ENCODE measurements around the gene PECR.
A peak's percentile ranks its signal among the peaks of the same experiment; 100 is the strongest.

PECR gene

GRCh38 chr2:216108967-216109921 is 27.6 kb upstream of the PECR start, which contains the start of gene XRCC5 (continued):
- TF ChIP-seq TSHZ1 (tag by site-specific recombination; IDR thresholded peaks at IDR 0.05; ENCODE audit: borderline replicate concordance), result no peak
- TF ChIP-seq ZNF571 (tag by site-specific recombination; IDR thresholded peaks at IDR 0.05), result no peak
- no peak for TF ChIP-seq GLIS1 (tag by site-specific recombination; IDR thresholded peaks at IDR 0.05)
- TF ChIP-seq ZNF624 (tag by site-specific recombination; IDR thresholded peaks at IDR 0.05), result no peak
- TF ChIP-seq ZNF239 (tag by site-specific recombination; IDR thresholded peaks at IDR 0.05), result no peak
- TF ChIP-seq, protein P1, sequence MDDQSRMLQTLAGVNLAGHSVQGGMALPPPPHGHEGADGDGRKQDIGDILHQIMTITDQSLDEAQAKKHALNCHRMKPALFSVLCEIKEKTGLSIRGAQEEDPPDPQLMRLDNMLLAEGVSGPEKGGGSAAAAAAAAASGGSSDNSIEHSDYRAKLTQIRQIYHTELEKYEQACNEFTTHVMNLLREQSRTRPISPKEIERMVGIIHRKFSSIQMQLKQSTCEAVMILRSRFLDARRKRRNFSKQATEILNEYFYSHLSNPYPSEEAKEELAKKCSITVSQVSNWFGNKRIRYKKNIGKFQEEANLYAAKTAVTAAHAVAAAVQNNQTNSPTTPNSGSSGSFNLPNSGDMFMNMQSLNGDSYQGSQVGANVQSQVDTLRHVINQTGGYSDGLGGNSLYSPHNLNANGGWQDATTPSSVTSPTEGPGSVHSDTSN (CRISPR knock-in tag; IDR thresholded peaks at IDR 0.05), result no peak
- TF ChIP-seq YY1 (tag by site-specific recombination; IDR thresholded peaks at IDR 0.05), result peak; percentile 47; the same call in 1 of the 2 replicates
- no peak for TF ChIP-seq MEIS1 (CRISPR knock-in tag; IDR thresholded peaks at IDR 0.05; ENCODE audit: borderline replicate concordance)
- no peak for TF ChIP-seq GLIS2 (tag by site-specific recombination; IDR thresholded peaks at IDR 0.05)
- no peak for TF ChIP-seq GLI4 (tag by site-specific recombination; IDR thresholded peaks at IDR 0.05)
- TF ChIP-seq ZNF274 (IDR thresholded peaks at IDR 0.05; ENCODE audit: low read length), result no peak
- TF ChIP-seq ZNF274 (tag by site-specific recombination; IDR thresholded peaks at IDR 0.05; ENCODE audit: borderline replicate concordance), result no peak
- TF ChIP-seq ZNF132 (tag by site-specific recombination; IDR thresholded peaks at IDR 0.05; ENCODE audit: borderline replicate concordance), result no peak
- TF ChIP-seq ZBTB1 (tag by site-specific recombination; IDR thresholded peaks at IDR 0.05), result no peak
- TF ChIP-seq ZBTB20 (tag by site-specific recombination; IDR thresholded peaks at IDR 0.05), result peak; percentile 86
- no peak for TF ChIP-seq ZNF140 (tag by site-specific recombination; IDR thresholded peaks at IDR 0.05)
- TF ChIP-seq ZNF350 (tag by site-specific recombination; IDR thresholded peaks at IDR 0.05), result no peak
- TF ChIP-seq, protein P2, sequence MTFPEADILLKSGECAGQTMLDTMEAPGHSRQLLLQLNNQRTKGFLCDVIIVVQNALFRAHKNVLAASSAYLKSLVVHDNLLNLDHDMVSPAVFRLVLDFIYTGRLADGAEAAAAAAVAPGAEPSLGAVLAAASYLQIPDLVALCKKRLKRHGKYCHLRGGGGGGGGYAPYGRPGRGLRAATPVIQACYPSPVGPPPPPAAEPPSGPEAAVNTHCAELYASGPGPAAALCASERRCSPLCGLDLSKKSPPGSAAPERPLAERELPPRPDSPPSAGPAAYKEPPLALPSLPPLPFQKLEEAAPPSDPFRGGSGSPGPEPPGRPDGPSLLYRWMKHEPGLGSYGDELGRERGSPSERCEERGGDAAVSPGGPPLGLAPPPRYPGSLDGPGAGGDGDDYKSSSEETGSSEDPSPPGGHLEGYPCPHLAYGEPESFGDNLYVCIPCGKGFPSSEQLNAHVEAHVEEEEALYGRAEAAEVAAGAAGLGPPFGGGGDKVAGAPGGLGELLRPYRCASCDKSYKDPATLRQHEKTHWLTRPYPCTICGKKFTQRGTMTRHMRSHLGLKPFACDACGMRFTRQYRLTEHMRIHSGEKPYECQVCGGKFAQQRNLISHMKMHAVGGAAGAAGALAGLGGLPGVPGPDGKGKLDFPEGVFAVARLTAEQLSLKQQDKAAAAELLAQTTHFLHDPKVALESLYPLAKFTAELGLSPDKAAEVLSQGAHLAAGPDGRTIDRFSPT (tag by site-specific recombination; IDR thresholded peaks at IDR 0.05), result no peak
- TF ChIP-seq ZBTB10 (tag by site-specific recombination; IDR thresholded peaks at IDR 0.05), result no peak
- TF ChIP-seq ZFP41 (tag by site-specific recombination; IDR thresholded peaks at IDR 0.05; ENCODE audit: borderline replicate concordance), result no peak
- TF ChIP-seq, protein P3, sequence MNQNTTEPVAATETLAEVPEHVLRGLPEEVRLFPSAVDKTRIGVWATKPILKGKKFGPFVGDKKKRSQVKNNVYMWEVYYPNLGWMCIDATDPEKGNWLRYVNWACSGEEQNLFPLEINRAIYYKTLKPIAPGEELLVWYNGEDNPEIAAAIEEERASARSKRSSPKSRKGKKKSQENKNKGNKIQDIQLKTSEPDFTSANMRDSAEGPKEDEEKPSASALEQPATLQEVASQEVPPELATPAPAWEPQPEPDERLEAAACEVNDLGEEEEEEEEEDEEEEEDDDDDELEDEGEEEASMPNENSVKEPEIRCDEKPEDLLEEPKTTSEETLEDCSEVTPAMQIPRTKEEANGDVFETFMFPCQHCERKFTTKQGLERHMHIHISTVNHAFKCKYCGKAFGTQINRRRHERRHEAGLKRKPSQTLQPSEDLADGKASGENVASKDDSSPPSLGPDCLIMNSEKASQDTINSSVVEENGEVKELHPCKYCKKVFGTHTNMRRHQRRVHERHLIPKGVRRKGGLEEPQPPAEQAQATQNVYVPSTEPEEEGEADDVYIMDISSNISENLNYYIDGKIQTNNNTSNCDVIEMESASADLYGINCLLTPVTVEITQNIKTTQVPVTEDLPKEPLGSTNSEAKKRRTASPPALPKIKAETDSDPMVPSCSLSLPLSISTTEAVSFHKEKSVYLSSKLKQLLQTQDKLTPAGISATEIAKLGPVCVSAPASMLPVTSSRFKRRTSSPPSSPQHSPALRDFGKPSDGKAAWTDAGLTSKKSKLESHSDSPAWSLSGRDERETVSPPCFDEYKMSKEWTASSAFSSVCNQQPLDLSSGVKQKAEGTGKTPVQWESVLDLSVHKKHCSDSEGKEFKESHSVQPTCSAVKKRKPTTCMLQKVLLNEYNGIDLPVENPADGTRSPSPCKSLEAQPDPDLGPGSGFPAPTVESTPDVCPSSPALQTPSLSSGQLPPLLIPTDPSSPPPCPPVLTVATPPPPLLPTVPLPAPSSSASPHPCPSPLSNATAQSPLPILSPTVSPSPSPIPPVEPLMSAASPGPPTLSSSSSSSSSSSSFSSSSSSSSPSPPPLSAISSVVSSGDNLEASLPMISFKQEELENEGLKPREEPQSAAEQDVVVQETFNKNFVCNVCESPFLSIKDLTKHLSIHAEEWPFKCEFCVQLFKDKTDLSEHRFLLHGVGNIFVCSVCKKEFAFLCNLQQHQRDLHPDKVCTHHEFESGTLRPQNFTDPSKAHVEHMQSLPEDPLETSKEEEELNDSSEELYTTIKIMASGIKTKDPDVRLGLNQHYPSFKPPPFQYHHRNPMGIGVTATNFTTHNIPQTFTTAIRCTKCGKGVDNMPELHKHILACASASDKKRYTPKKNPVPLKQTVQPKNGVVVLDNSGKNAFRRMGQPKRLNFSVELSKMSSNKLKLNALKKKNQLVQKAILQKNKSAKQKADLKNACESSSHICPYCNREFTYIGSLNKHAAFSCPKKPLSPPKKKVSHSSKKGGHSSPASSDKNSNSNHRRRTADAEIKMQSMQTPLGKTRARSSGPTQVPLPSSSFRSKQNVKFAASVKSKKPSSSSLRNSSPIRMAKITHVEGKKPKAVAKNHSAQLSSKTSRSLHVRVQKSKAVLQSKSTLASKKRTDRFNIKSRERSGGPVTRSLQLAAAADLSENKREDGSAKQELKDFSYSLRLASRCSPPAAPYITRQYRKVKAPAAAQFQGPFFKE (tag by site-specific recombination; IDR thresholded peaks at IDR 0.05; ENCODE audit: borderline replicate concordance), result no peak
- no peak for TF ChIP-seq ZSCAN30 (tag by site-specific recombination; IDR thresholded peaks at IDR 0.05)
- no peak for TF ChIP-seq ZNF585B (tag by site-specific recombination; IDR thresholded peaks at IDR 0.05)
- TF ChIP-seq ZNF335 (tag by site-specific recombination; conservative IDR thresholded peaks at IDR 0.05), result peak; percentile 90
